Measurements from ENCODE around the gene CYFIP2. TPM values are rescaled to one million over a fixed set of nuclear protein-coding genes. Genes with fewer than 3 reads are reported as not detected.

Gene CYFIP2
- total and polyA plus RNA-seq, 2 of the 13 experiments (the other 11 are each of a cell fraction or from before 2014, with no cell fraction given): 22.6 to 30.3 TPM

- Histone ChIP-seq H3K79me2 (ENCODE audit: insufficient read depth, low read length) (no peaks in the 10 kb centered on the region), H3K27me3 (ENCODE audit: control insufficient read depth in 1 of 2, insufficient read depth in 2 of 2, low read length in 2 of 2) (no peaks in the 10 kb centered on the region), H3K4me1 (ENCODE audit: insufficient read depth, low read length) (no peaks in the 10 kb centered on the region), H3K9me3 (ENCODE audit: low read length) (no peaks in the 10 kb centered on the region), H3K27ac (ENCODE audit: extremely low read length, insufficient read depth, low read length) (no peak overlapping the region), H2AFZ (ENCODE audit: low read length) (no peak overlapping the region), H3K4me2 (ENCODE audit: low read depth, low read length) (no peak overlapping the region), H3K36me3 (replicated peaks in 1 of 2; ENCODE audit: control insufficient read depth in 1 of 2, insufficient read depth in 2 of 2, low read length in 2 of 2) (no peaks in the 10 kb centered on the region), H3K9ac (ENCODE audit: insufficient read depth, low read depth, low read length) (no peak overlapping the region), H4K20me1 (ENCODE audit: insufficient read depth, low read length) (no peaks in the 10 kb centered on the region), H3K4me3 (replicated peaks in 1 of 3; ENCODE audit: insufficient read depth in 1 of 3, low read depth in 2 of 3, low read length in 3 of 3) (no peak overlapping the region)
- no TSS peak for BruUV-seq (replicated peaks)
- ChIA-PET CTCF (ENCODE audit: low intra/inter-chr PET ratio, low total read pairs) (interaction anchor here (1.1 kb wide), 1 partner anchor 56 kb away, joined by 3 read pairs; no protein-coding TSS in a partner anchor), POLR2A (no interaction called here)
- ATAC-seq (peak; percentile 70), DNase-seq (ENCODE audit: low spot score) (no peak), FAIRE-seq (no peak)
- intact Hi-C loops (cut with micrococcal nuclease; ENCODE audit: unreplicated experiment): loop anchor here (1.0 kb wide), 1 partner anchor 18 kb away; no protein-coding TSS in a partner anchor
- in situ Hi-C loops (cut with HindIII; ENCODE audit: extremely low pct_ligation_motif_present, low pct_unique_long_range_greater_than_20kb): loop anchor here (5.0 to 10.0 kb wide), 2 partner anchors 57 to 165 kb away; partner anchors contain the start of gene MED7
- TF ChIP-seq ZNF687 (CRISPR knock-in tag; IDR thresholded peaks at IDR 0.05) (no peak; the same call in 1 of the 2 replicates), ZNF253 (CRISPR knock-in tag; IDR thresholded peaks at IDR 0.05; ENCODE audit: borderline replicate concordance) (no peak), BORCS8-MEF2B (CRISPR knock-in tag; IDR thresholded peaks at IDR 0.05) (no peak), ZBTB33 (CRISPR knock-in tag; IDR thresholded peaks at IDR 0.05) (peak; percentile 55; the same call in 1 of the 2 replicates)
- WGBS (ENCODE audit: low lambda C conversion rate): 80% methylated on average over 2 of the region's 14 CpGs
Observed at GRCh38 chr5:157309796-157310195, 43.9 kb downstream of the CYFIP2 start.
